ENCODE measurements around the gene RSBN1. TPM values are rescaled to one million over a fixed set of nuclear protein-coding genes. Genes with fewer than 3 reads are reported as not detected.
"Not testable (repeated sequence)": the region's sequence is repeated elsewhere in the genome, so short reads cannot be mapped to it uniquely, and the experiment has no call there.

RSBN1 gene
- total and polyA plus RNA-seq, 2 donors (not counting 1 experiment from before 2014, with no cell fraction given), result 9.4 to 10.2 TPM

- TF ChIP-seq CTCF (conservative IDR thresholded peaks at IDR 0.05 in 1 of 2, IDR thresholded peaks at IDR 0.05 in 1 of 2; ENCODE audit: low read depth in 1 of 2, low read length in 2 of 2) (no peak), EZH2 (IDR thresholded peaks at IDR 0.05; ENCODE audit: low read length, missing control alignments) (no peak)
- DNase-seq (ENCODE audit: low read depth in 2 of 2), result peak; percentile 43 to 48
Observed at GRCh38 chr1:113758631-113759332, 53.5 kb downstream of the RSBN1 start.

GRCh38 chr1:113756461-113756860 is 55.8 kb downstream of the RSBN1 start:
- TF ChIP-seq CTCF (conservative IDR thresholded peaks at IDR 0.05 in 1 of 2, IDR thresholded peaks at IDR 0.05 in 1 of 2; ENCODE audit: low read depth in 1 of 2, low read length in 2 of 2) (no peak), EZH2 (IDR thresholded peaks at IDR 0.05; ENCODE audit: low read length, missing control alignments) (no peak)
- Histone ChIP-seq H3K27ac (ENCODE audit: insufficient read depth, low read length) (no peak overlapping the region), H3K4me3 (replicated peaks in 1 of 4; ENCODE audit: control extremely low read depth in 1 of 4, insufficient read depth in 1 of 4, low read depth in 3 of 4, low read length in 4 of 4) (no peak overlapping the region), H3K79me2 (ENCODE audit: control insufficient read depth, insufficient read depth, low read length) (peaks cover 9% of the 10 kb centered on the region), H3K9ac (ENCODE audit: insufficient read depth, low read length) (no peak overlapping the region), H3K4me2 (ENCODE audit: extremely low read depth, insufficient read depth, low read length) (no peak overlapping the region), H3K36me3 (ENCODE audit: control insufficient read depth, insufficient read depth, low read length) (no peaks in the 10 kb centered on the region), H4K20me1 (ENCODE audit: control insufficient read depth, extremely low read depth, insufficient read depth, low read length) (no peaks in the 10 kb centered on the region), H3K4me1 (ENCODE audit: control insufficient read depth, extremely low read depth, insufficient read depth, low read length) (peaks cover 4% of the 10 kb centered on the region), H3K27me3 (ENCODE audit: control insufficient read depth, insufficient read depth, low read length) (no peaks in the 10 kb centered on the region), H3K9me3 (ENCODE audit: control insufficient read depth, insufficient read depth, low read depth, low read length) (no peaks in the 10 kb centered on the region), H2AFZ (ENCODE audit: low read length) (no peak overlapping the region)
- DNase-seq (ENCODE audit: low read depth in 2 of 2), result no peak

More at GRCh38 chr1:113758631-113759332, 53.5 kb downstream of the RSBN1 start:
- H2AFZ ChIP-seq (ENCODE audit: low read length), result peak overlapping the region; percentile 68
- H3K4me3 ChIP-seq (replicated peaks in 1 of 4; ENCODE audit: control extremely low read depth in 1 of 4, insufficient read depth in 1 of 4, low read depth in 3 of 4, low read length in 4 of 4), result peak overlapping the region; percentile 64 to 95 (median 67)
- peak overlapping the region; percentile 88 for H3K9ac ChIP-seq (ENCODE audit: insufficient read depth, low read length)
- peak overlapping the region; percentile 99 for H3K27ac ChIP-seq (ENCODE audit: insufficient read depth, low read length)
- no peaks in the 10 kb centered on the region for H3K9me3 ChIP-seq (ENCODE audit: control insufficient read depth, insufficient read depth, low read depth, low read length)
- H3K4me1 ChIP-seq (ENCODE audit: control insufficient read depth, extremely low read depth, insufficient read depth, low read length), result peaks cover 4% of the 10 kb centered on the region
- peak overlapping the region; percentile 98 for H3K4me2 ChIP-seq (ENCODE audit: extremely low read depth, insufficient read depth, low read length)
- no peaks in the 10 kb centered on the region for H3K36me3 ChIP-seq (ENCODE audit: control insufficient read depth, insufficient read depth, low read length)
- no peaks in the 10 kb centered on the region for H3K27me3 ChIP-seq (ENCODE audit: control insufficient read depth, insufficient read depth, low read length)
- no peaks in the 10 kb centered on the region for H4K20me1 ChIP-seq (ENCODE audit: control insufficient read depth, extremely low read depth, insufficient read depth, low read length)
- H3K79me2 ChIP-seq (ENCODE audit: control insufficient read depth, insufficient read depth, low read length), result peaks cover 9% of the 10 kb centered on the region

GRCh38 chr1:113753333-113753732 is 58.9 kb downstream of the RSBN1 start:
- not testable (repeated sequence) for H3K36me3 ChIP-seq (ENCODE audit: control insufficient read depth, insufficient read depth, low read length); DNase-seq (ENCODE audit: low read depth in 2 of 2); H3K79me2 ChIP-seq (ENCODE audit: control insufficient read depth, insufficient read depth, low read length); H3K4me3 ChIP-seq (replicated peaks in 1 of 4; ENCODE audit: control extremely low read depth in 1 of 4, insufficient read depth in 1 of 4, low read depth in 3 of 4, low read length in 4 of 4); H3K4me2 ChIP-seq (ENCODE audit: extremely low read depth, insufficient read depth, low read length); H3K9ac ChIP-seq (ENCODE audit: insufficient read depth, low read length); H3K4me1 ChIP-seq (ENCODE audit: control insufficient read depth, extremely low read depth, insufficient read depth, low read length); H4K20me1 ChIP-seq (ENCODE audit: control insufficient read depth, extremely low read depth, insufficient read depth, low read length); H3K27ac ChIP-seq (ENCODE audit: insufficient read depth, low read length); H2AFZ ChIP-seq (ENCODE audit: low read length); H3K27me3 ChIP-seq (ENCODE audit: control insufficient read depth, insufficient read depth, low read length); H3K9me3 ChIP-seq (ENCODE audit: control insufficient read depth, insufficient read depth, low read depth, low read length)

Measured in fibroblast of lung (primary cell).